ENCODE data around the gene DCC. TPM values are rescaled to one million over a fixed set of nuclear protein-coding genes. Genes with fewer than 3 reads are reported as not detected.

DCC gene
- total and polyA plus RNA-seq, 11 donors, result 0.02 TPM; not detected in 10

DNA sequence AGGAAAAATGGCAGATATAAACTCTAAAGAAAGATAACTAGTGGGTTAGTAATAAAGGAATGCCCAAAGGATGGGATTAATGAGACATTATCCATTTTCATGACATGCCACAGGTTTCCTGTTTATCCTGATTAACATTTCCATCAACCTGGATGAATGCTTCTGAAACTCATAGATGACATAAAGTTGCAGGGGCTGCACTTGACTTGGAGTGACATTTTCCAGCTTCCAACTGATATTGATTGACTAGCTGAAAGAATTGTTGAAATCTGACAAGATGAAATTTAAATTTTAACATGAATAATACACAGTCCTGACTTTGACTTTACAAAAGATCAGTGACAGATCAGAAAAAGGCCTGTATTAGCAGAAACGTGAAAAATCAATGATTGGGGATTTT is 214.2 kb downstream of the DCC start:
- TF ChIP-seq POLR2A (IDR thresholded peaks at IDR 0.05) (no peak), CTCF (IDR thresholded peaks at IDR 0.05) (no peak)
- ATAC-seq, result no peak
- H3K27ac ChIP-seq, result no peak overlapping the region
- DNase-seq, result no peak
- H3K9me3 ChIP-seq, result no peaks in the 10 kb centered on the region
- no peaks in the 10 kb centered on the region for H3K36me3 ChIP-seq
- H3K4me1 ChIP-seq, result no peaks in the 10 kb centered on the region
- H3K27me3 ChIP-seq, result no peaks in the 10 kb centered on the region
- 25 to 42% (median 32%) methylated on average over 1 of the region's 1 CpG for WGBS, 4 donors
- H3K4me3 ChIP-seq, result no peak overlapping the region
- intact Hi-C loops (cut with DNase I), result no loop called here

DNA sequence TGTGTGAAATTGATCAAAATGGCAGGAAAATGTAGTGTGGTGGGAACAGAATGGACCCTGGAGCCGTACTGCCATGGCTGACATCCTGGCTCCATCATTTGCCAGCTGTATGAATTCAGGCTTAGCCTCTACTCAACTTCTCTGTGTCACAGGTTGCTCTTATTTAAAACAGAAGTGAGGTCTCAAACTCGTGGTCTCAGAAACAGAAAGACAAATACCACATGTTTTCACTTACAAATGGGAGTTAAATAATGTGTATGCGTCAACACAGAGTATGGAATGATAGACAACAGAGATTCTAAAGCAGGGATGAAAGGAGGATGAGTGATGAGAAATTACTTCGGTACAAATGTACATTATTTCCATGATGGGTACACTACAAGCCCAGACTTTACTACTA is 227.4 kb downstream of the DCC start:
- Histone ChIP-seq H3K9me3 (no peaks in the 10 kb centered on the region), H3K27ac (no peak overlapping the region), H3K4me3 (no peak overlapping the region), H3K4me1 (no peaks in the 10 kb centered on the region), H3K27me3 (no peaks in the 10 kb centered on the region), H3K36me3 (no peaks in the 10 kb centered on the region)
- no peak for TF ChIP-seq POLR2A (IDR thresholded peaks at IDR 0.05)
- no peak for TF ChIP-seq CTCF (IDR thresholded peaks at IDR 0.05)
- no peak for DNase-seq
- ATAC-seq, result no peak
- intact Hi-C loops (cut with DNase I), result no loop called here
- 52 to 60% (median 57%) methylated on average over 4 of the region's 4 CpGs for WGBS, 4 donors

DNA sequence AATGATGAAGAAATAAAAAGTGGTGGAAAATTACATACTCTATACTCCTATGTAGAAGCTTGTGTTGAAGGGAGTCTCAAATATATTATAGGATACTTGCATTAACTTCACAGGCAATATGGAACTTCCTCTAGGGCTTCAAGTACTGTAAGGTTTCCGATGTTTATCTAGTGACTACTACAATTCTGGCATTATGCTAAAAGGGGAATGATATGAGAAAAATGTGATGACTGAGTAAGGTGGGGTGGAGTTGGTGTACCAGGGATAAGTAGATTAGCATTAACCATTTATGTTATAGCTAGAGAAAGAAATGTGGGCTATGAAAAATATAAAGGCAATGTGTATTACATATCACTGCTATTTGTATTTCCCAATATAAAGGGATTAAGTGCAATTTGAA is 229.5 kb downstream of the DCC start:
- Histone ChIP-seq H3K27me3 (no peaks in the 10 kb centered on the region), H3K27ac (no peak overlapping the region), H3K9me3 (no peaks in the 10 kb centered on the region), H3K4me1 (no peaks in the 10 kb centered on the region), H3K4me3 (no peak overlapping the region), H3K36me3 (no peaks in the 10 kb centered on the region)
- intact Hi-C loops (cut with DNase I), result no loop called here
- DNase-seq, result no peak
- no peak for ATAC-seq
- WGBS, 4 donors, result 30 to 46% (median 32%) methylated on average over 1 of the region's 1 CpG
- TF ChIP-seq POLR2A (IDR thresholded peaks at IDR 0.05) (no peak), CTCF (IDR thresholded peaks at IDR 0.05) (no peak)

DNA sequence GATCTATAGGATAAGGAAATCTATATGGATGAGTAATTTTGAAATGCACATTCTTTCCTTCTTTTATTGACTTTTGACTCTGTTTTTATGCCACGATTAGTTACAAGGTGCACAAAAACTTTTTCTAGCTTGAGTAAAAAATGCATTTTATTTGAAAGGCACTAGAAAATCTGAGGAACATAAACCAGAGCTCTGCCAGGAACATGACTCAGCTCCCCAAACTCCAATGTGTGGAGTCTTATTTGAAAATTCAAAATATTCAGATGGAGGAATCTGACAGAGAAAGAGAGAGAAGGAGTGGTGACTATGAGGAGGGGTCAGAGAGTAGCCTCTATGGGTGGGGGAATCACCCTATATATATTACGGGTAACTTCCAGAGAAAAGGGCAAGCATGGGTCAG is 231.0 kb downstream of the DCC start:
- ATAC-seq (no peak), DNase-seq (no peak)
- H3K27ac ChIP-seq, result no peak overlapping the region
- no peaks in the 10 kb centered on the region for H3K9me3 ChIP-seq
- no peak overlapping the region for H3K4me3 ChIP-seq
- no peak for TF ChIP-seq CTCF (IDR thresholded peaks at IDR 0.05)
- TF ChIP-seq POLR2A (IDR thresholded peaks at IDR 0.05), result no peak
- intact Hi-C loops (cut with DNase I), result no loop called here
- WGBS, 4 donors, result 70 to 79% (median 72%) methylated on average over 2 of the region's 2 CpGs
- H3K27me3 ChIP-seq, result no peaks in the 10 kb centered on the region
- no peaks in the 10 kb centered on the region for H3K4me1 ChIP-seq
- H3K36me3 ChIP-seq, result no peaks in the 10 kb centered on the region
